ENCODE data around the gene PCSK1.

The PCSK1 gene

GRCh38 chr5:96453394-96453793 is 20.3 kb upstream of the PCSK1 start:
- Histone ChIP-seq H3K36me3 (ENCODE audit: insufficient read depth, low read length) (no peaks in the 10 kb centered on the region), H3K9me3 (ENCODE audit: low read length) (no peaks in the 10 kb centered on the region), H3K4me1 (ENCODE audit: insufficient read depth, low read length) (no peaks in the 10 kb centered on the region), H3K4me3 (ENCODE audit: low read length) (no peak overlapping the region), H3K27me3 (ENCODE audit: insufficient read depth, low read length) (no peaks in the 10 kb centered on the region), H2AFZ (ENCODE audit: low read depth, low read length) (no peak overlapping the region)

- Histone ChIP-seq H3K36me3 (ENCODE audit: insufficient read depth, low read length) (no peaks in the 10 kb centered on the region), H3K9me3 (ENCODE audit: low read length) (no peaks in the 10 kb centered on the region), H3K4me1 (ENCODE audit: insufficient read depth, low read length) (no peaks in the 10 kb centered on the region), H3K4me3 (ENCODE audit: low read length) (no peak overlapping the region), H2AFZ (ENCODE audit: low read depth, low read length) (no peak overlapping the region), H3K27me3 (ENCODE audit: insufficient read depth, low read length) (peaks cover 10% of the 10 kb centered on the region)
These were observed 14.9 kb upstream of the PCSK1 start for GRCh38 chr5:96447949-96448348.

GRCh38 chr5:96440185-96440538 is 7.1 kb upstream of the PCSK1 start:
- no peaks in the 10 kb centered on the region for H3K36me3 ChIP-seq (ENCODE audit: insufficient read depth, low read length)
- no peak overlapping the region for H2AFZ ChIP-seq (ENCODE audit: low read depth, low read length)
- no peak overlapping the region for H3K4me3 ChIP-seq (ENCODE audit: low read length)
- H3K4me1 ChIP-seq (ENCODE audit: insufficient read depth, low read length) = no peaks in the 10 kb centered on the region
- H3K9me3 ChIP-seq (ENCODE audit: low read length) = no peaks in the 10 kb centered on the region
- H3K27me3 ChIP-seq (ENCODE audit: insufficient read depth, low read length) = no peaks in the 10 kb centered on the region

GRCh38 chr5:96439477-96440184 is 6.6 kb upstream of the PCSK1 start:
- Histone ChIP-seq H2AFZ (ENCODE audit: low read depth, low read length) (no peak overlapping the region), H3K9me3 (ENCODE audit: low read length) (no peaks in the 10 kb centered on the region), H3K27me3 (ENCODE audit: insufficient read depth, low read length) (no peaks in the 10 kb centered on the region), H3K36me3 (ENCODE audit: insufficient read depth, low read length) (no peaks in the 10 kb centered on the region), H3K4me1 (ENCODE audit: insufficient read depth, low read length) (no peaks in the 10 kb centered on the region), H3K4me3 (ENCODE audit: low read length) (no peak overlapping the region)

- Histone ChIP-seq H2AFZ (ENCODE audit: low read depth, low read length) (no peak overlapping the region), H3K9me3 (ENCODE audit: low read length) (no peaks in the 10 kb centered on the region), H3K4me1 (ENCODE audit: insufficient read depth, low read length) (peaks cover 14% of the 10 kb centered on the region), H3K4me3 (ENCODE audit: low read length) (no peak overlapping the region), H3K36me3 (ENCODE audit: insufficient read depth, low read length) (no peaks in the 10 kb centered on the region), H3K27me3 (ENCODE audit: insufficient read depth, low read length) (peaks cover 38% of the 10 kb centered on the region)
These were observed 1.2 kb upstream of the PCSK1 start for GRCh38 chr5:96434201-96434645.

GRCh38 chr5:96432216-96433065 is 607 bp downstream of the PCSK1 start:
- H2AFZ ChIP-seq (ENCODE audit: low read depth, low read length) = peak overlapping the region; percentile 23
- peak overlapping the region; percentile 33 for H3K4me3 ChIP-seq (ENCODE audit: low read length)
- no peaks in the 10 kb centered on the region for H3K36me3 ChIP-seq (ENCODE audit: insufficient read depth, low read length)
- H3K27me3 ChIP-seq (ENCODE audit: insufficient read depth, low read length) = peaks cover 38% of the 10 kb centered on the region
- peaks cover 14% of the 10 kb centered on the region for H3K4me1 ChIP-seq (ENCODE audit: insufficient read depth, low read length)
- no peaks in the 10 kb centered on the region for H3K9me3 ChIP-seq (ENCODE audit: low read length)

DNA sequence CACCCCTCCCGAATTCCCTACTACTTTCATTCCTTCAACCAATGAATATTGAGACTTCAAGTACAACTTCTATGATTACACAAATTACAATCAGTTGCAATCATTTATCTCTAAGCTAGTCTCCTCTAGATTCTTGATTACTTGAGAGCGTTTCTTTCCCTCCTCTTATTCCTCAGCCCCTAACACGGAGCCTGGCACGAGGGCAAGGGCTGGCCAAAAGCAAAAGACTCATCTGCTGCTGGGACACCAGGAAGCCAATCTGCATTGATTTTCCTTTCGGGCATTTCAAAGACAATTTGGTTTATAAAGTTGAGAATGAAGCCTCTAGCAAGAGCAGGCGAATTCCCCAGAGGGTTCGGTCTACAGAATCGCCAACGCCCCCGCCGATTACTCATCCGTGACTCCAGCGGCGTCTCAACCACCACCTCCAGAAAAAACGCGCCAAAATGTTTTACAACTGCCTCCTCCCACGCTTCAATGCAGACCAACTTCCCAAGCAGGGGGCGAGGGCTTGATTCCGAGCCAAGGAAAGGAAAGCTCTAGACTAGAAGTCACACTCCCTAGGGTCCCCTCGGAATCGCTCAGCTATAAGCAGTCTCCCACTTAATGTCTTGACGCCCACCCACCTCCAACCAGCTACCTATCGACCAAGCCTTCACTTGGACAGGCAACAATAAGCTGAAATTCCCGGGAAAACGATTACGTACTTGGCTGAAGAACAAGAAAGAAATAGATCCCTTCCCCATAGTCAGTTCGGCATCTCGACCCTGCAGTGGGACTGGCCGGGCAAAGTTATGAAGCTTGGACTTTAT is 1.5 kb downstream of the PCSK1 start:
- Histone ChIP-seq H3K27me3 (ENCODE audit: insufficient read depth, low read length) (peaks cover 38% of the 10 kb centered on the region), H3K36me3 (ENCODE audit: insufficient read depth, low read length) (no peaks in the 10 kb centered on the region), H2AFZ (ENCODE audit: low read depth, low read length) (peak overlapping the region; percentile 23), H3K9me3 (ENCODE audit: low read length) (no peaks in the 10 kb centered on the region), H3K4me1 (ENCODE audit: insufficient read depth, low read length) (peaks cover 14% of the 10 kb centered on the region), H3K4me3 (ENCODE audit: low read length) (peak overlapping the region; percentile 33)

GRCh38 chr5:96427824-96428223 is 5.2 kb downstream of the PCSK1 start:
- Histone ChIP-seq H3K4me3 (ENCODE audit: low read length) (no peak overlapping the region), H3K9me3 (ENCODE audit: low read length) (no peaks in the 10 kb centered on the region), H3K27me3 (ENCODE audit: insufficient read depth, low read length) (peaks cover 25% of the 10 kb centered on the region), H3K36me3 (ENCODE audit: insufficient read depth, low read length) (no peaks in the 10 kb centered on the region), H2AFZ (ENCODE audit: low read depth, low read length) (no peak overlapping the region), H3K4me1 (ENCODE audit: insufficient read depth, low read length) (peaks cover 7% of the 10 kb centered on the region)

GRCh38 chr5:96426831-96427230 is 6.2 kb downstream of the PCSK1 start:
- peaks cover 20% of the 10 kb centered on the region for H3K27me3 ChIP-seq (ENCODE audit: insufficient read depth, low read length)
- H3K36me3 ChIP-seq (ENCODE audit: insufficient read depth, low read length) = no peaks in the 10 kb centered on the region
- no peak overlapping the region for H2AFZ ChIP-seq (ENCODE audit: low read depth, low read length)
- H3K4me3 ChIP-seq (ENCODE audit: low read length) = no peak overlapping the region
- peaks cover under 1% of the 10 kb centered on the region for H3K4me1 ChIP-seq (ENCODE audit: insufficient read depth, low read length)
- no peaks in the 10 kb centered on the region for H3K9me3 ChIP-seq (ENCODE audit: low read length)

GRCh38 chr5:96425443-96425842 is 7.6 kb downstream of the PCSK1 start:
- peaks cover 8% of the 10 kb centered on the region for H3K27me3 ChIP-seq (ENCODE audit: insufficient read depth, low read length)

GRCh38 chr5:96415897-96416296 is 17.2 kb downstream of the PCSK1 start:
- H3K27me3 ChIP-seq (ENCODE audit: insufficient read depth, low read length) = peaks cover 3% of the 10 kb centered on the region
- no peaks in the 10 kb centered on the region for H3K9me3 ChIP-seq (ENCODE audit: low read length)
- no peaks in the 10 kb centered on the region for H3K36me3 ChIP-seq (ENCODE audit: insufficient read depth, low read length)
- H3K4me3 ChIP-seq (ENCODE audit: low read length) = no peak overlapping the region
- H2AFZ ChIP-seq (ENCODE audit: low read depth, low read length) = no peak overlapping the region
- peaks cover 16% of the 10 kb centered on the region for H3K4me1 ChIP-seq (ENCODE audit: insufficient read depth, low read length)

More at GRCh38 chr5:96425443-96425842, 7.6 kb downstream of the PCSK1 start:
- H3K4me1 ChIP-seq (ENCODE audit: insufficient read depth, low read length) = no peaks in the 10 kb centered on the region
- H2AFZ ChIP-seq (ENCODE audit: low read depth, low read length) = no peak overlapping the region
- no peak overlapping the region for H3K4me3 ChIP-seq (ENCODE audit: low read length)
- no peaks in the 10 kb centered on the region for H3K36me3 ChIP-seq (ENCODE audit: insufficient read depth, low read length)
- H3K9me3 ChIP-seq (ENCODE audit: low read length) = no peaks in the 10 kb centered on the region

GRCh38 chr5:96412868-96413449 is 20.1 kb downstream of the PCSK1 start:
- no peak overlapping the region for H3K4me3 ChIP-seq (ENCODE audit: low read length)
- no peak overlapping the region for H2AFZ ChIP-seq (ENCODE audit: low read depth, low read length)
- no peaks in the 10 kb centered on the region for H3K36me3 ChIP-seq (ENCODE audit: insufficient read depth, low read length)
- H3K4me1 ChIP-seq (ENCODE audit: insufficient read depth, low read length) = peaks cover 19% of the 10 kb centered on the region
- no peaks in the 10 kb centered on the region for H3K9me3 ChIP-seq (ENCODE audit: low read length)
- no peaks in the 10 kb centered on the region for H3K27me3 ChIP-seq (ENCODE audit: insufficient read depth, low read length)

Data from neuron (in vitro differentiated cells).